NCI-H1436 treated with DMSO at 0.1 percent for 48 hours (cell line): ENCODE results near the gene KRT81.
"Not testable (repeated sequence)": the region's sequence is repeated elsewhere in the genome, so short reads cannot be mapped to it uniquely, and the experiment has no call there.

Experiments
- DNase-seq: peaks from one replicate; lab custom pipeline; 2025; lab: John Stamatoyannopoulos, UW

Gene KRT81

DNA sequence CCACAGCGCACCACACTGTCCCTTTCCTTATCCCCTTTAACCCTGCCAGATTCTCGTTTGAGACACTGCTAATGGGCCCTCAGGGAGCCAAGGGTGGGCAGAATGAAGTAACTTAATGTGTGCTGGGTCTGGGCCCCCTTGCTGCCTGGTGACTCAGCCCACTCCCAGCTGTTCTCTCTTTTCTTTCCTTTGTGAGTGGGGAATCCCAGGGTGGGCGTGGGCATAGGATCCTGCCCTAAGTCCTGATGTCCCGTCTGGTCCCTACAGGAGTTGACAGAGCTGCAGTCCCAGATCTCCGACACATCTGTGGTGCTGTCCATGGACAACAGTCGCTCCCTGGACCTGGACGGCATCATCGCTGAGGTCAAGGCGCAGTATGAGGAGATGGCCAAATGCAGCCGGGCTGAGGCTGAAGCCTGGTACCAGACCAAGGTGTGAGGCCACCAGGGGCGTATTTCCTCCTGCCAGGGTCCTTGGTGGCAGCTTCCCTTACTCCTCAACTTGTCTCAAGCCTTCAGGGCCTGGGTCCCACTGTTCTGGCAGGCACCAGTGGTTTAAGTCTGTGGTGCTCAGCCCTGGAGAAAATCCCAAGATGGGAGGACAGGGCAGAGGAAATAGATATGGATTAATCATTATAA is 50.0 kb downstream of the KRT81 start:
- DNase-seq: no peak

DNA sequence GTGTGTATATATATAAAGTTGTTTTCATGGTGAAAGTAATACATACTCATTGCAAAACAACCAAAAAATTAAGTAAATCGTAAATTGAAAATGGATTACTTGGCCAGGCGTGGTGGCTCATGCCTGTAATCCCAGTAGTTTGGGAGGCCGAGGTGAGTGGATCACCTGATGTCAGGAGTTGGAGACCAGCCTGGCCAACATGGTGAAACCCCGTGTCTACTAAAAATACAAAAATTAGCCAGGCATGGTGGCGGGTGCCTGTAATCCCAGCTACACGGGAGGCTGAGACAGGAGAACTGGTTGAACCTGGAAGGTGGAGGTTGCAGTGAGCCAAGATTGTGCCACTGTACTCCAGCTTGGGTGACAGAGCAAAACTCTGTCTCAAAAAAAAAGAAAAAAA is 51.1 kb downstream of the KRT81 start:
- DNase-seq: not testable (repeated sequence)

DNA sequence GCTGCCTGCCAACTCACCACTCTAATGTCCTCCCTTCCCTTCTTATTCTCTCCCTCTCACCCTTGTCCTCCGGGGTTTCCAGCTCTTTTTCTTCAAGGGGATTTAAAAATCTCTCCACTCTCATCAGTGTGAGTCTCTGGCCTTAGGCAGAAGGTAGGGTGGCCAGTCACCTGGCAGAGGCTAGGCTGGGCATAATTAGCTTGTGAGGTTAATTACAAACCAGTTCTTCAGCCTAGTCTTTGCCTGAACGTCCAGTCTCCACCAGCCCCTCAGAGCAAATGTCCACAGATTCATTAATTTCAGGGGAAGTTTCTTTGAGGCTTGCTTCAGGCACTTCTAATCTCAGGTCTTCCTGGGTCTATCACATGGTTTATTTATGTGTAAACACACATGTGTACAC is 51.6 kb downstream of the KRT81 start:
- DNase-seq: no peak

GRCh38 chr12:52238916-52239646 is 52.3 kb downstream of the KRT81 start:
- DNase-seq: no peak

GRCh38 chr12:52238207-52238840 is 53.0 kb downstream of the KRT81 start:
- DNase-seq: no peak

DNA sequence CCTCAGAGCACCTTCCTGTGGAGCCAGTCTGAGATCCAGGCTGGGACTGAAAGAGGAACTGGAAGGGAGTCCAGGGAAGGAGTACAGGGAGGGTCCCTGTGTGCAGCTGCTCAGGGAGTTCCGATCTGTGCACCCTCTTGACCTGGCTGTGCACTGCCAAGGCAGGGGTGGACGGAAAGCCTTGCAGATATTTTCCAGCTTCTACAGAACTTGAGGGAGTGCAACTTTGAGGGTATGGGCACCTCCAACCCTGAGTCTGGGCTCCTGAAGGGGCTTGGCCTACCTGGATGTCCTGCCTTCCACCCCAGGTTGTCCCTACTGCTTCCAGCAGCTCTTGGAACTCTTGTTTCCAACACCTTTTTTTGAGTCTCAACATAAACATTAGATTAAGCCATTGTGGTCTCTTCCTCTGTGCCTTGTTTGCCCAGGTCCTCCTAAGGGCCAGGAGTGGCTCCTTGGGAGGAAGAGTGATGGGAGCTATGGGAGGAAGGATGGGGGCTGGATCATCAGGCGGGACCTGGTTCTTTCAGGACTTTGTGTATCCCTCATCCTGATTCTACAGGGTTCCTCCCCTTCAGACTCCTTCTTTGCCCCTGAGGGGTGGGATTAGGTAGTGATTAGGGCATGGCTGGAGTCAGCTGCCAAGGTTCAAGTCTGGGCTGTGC is 54.8 kb downstream of the KRT81 start:
- no peak for DNase-seq
